Epithelial cell of proximal tubule (primary cell): ENCODE results near the gene MED13L. TPM values are rescaled to one million over a fixed set of nuclear protein-coding genes. Genes with fewer than 3 reads are reported as not detected.
"Not testable (repeated sequence)": the region's sequence is repeated elsewhere in the genome, so short reads cannot be mapped to it uniquely, and the experiment has no call there.

Source experiments
- DNase-seq: peaks from one replicate; pipeline ENCODE4 v3.0.0-alpha.2; 2011; ENCODE audit warnings: low read depth
- H3K4me3 ChIP-seq: 2 replicates; pipeline ENCODE4 v1.5.1; 2011; ENCODE audit warnings: low read depth, mild to moderate bottlenecking, low read length
- CTCF ChIP-seq: conservative IDR thresholded peaks from 2 replicates; pipeline ENCODE4 v1.5.1; 2012; ENCODE audit warnings: low read depth, mild to moderate bottlenecking, low read length
- total RNA-seq: library from RNA; depleted of rRNA; stranded (reverse); fragments of >200 nt; gene quantifications from 2 replicates; pipeline ENCODE4 v1.2.3, GENCODE V29; 2015

MED13L gene
- total RNA-seq, 1 donor from 2014 or later = 37.9 TPM

GRCh38 chr12:116040402-116040801 lies 237.1 kb downstream of the MED13L start:
- TF ChIP-seq CTCF = no peak
- no peak for DNase-seq
- no peak overlapping the region for H3K4me3 ChIP-seq

DNA sequence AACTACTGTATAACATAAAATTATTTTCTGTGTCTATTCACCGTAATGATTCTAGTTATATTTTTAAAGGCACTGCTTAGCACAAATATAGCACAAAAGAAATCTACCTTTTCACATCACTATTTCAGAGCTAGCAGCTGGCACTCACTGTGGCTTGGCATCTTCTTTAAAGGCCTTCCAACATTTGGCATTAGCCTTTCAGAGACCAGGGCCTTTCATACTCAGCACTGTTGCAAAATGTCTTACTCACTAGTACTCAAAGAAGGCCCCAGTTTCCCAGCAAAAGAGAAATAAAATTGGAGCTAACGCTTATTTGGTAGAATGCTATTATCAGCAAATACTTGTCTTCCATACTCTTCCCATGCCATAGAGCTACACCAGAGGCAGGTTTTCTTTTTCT lies 238.4 kb downstream of the MED13L start:
- no peak for DNase-seq
- no peak overlapping the region for H3K4me3 ChIP-seq
- no peak for TF ChIP-seq CTCF

DNA sequence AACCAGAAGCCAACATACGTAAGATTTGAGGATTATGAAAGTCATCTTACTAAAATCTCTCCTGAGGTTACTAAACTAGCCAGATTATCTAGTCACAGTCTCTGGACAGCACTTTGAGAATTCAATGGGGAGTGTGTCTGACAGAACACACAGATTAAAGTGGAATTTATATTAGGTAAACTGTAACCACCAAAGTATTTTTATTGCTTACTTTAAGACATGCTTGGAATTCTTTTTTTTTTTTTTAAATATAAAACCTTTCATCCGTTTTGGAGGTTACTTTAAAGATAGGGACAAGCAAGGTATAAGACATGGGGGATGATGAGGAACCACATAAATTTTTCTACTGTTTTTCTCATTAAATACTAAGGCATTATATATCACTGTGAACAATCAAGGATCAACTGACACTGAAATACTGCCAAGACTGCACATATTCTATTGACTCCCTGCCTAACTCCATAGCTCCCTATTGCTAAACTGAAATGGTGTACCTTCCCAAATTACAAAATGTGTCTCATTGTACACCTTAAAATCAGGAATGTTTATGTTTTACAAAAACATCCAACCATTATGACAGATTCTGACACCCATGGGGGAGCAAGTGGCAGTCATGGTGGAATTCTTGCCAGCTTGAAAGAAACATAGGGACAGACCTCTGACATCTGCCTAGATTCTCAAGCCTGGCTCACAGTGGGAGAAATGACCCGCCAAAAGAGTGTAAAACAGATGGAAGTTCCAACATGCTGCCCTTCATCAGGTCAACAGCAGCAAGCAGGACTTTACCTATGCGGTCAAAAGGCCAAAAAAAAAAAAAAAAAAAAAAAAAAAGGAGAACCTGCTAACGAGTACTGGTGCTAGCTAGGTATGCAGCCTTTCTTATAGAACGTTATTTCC lies 239.3 kb downstream of the MED13L start:
- no peak for TF ChIP-seq CTCF
- no peak for DNase-seq
- no peak overlapping the region for H3K4me3 ChIP-seq

DNA sequence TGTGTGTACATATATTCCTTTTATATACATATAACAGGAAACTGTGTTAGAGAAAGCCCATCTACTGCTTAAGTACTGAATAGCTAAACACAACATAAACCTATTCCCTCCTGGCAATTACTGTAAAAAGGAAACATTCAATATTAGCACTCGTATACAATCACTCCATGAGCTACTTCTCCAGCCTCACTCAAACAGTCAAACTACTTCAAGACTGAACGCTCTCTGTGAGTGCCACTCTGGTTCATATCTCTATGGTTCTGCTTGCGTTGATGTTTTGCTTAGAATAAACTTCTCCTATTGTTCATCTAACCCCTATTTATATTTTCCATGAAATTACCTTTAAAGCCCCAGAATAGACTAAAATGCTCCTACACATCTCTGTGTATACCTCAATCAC lies 243.7 kb downstream of the MED13L start:
- H3K4me3 ChIP-seq = no peak overlapping the region
- no peak for TF ChIP-seq CTCF
- DNase-seq = no peak

- not testable (repeated sequence) for H3K4me3 ChIP-seq, DNase-seq
These were observed 245.9 kb downstream of the MED13L start for GRCh38 chr12:116031624-116032023.

GRCh38 chr12:116028619-116029018 lies 248.9 kb downstream of the MED13L start:
- DNase-seq = no peak
- no peak for TF ChIP-seq CTCF
- no peak overlapping the region for H3K4me3 ChIP-seq

- no peak overlapping the region for H3K4me3 ChIP-seq
- DNase-seq = no peak
- no peak for TF ChIP-seq CTCF
These were observed 250.0 kb downstream of the MED13L start for GRCh38 chr12:116027551-116027821.
